Measurements from ENCODE around the gene EIF3F. TPM values are rescaled to one million over a fixed set of nuclear protein-coding genes. Genes with fewer than 3 reads are reported as not detected.

The EIF3F gene
- total and polyA plus RNA-seq, 9 of the 15 experiments (the other 6 are each of a cell fraction or from before 2014, with no cell fraction given) = 50.1 to 259 (median 135) TPM

- TF ChIP-seq, protein P1, sequence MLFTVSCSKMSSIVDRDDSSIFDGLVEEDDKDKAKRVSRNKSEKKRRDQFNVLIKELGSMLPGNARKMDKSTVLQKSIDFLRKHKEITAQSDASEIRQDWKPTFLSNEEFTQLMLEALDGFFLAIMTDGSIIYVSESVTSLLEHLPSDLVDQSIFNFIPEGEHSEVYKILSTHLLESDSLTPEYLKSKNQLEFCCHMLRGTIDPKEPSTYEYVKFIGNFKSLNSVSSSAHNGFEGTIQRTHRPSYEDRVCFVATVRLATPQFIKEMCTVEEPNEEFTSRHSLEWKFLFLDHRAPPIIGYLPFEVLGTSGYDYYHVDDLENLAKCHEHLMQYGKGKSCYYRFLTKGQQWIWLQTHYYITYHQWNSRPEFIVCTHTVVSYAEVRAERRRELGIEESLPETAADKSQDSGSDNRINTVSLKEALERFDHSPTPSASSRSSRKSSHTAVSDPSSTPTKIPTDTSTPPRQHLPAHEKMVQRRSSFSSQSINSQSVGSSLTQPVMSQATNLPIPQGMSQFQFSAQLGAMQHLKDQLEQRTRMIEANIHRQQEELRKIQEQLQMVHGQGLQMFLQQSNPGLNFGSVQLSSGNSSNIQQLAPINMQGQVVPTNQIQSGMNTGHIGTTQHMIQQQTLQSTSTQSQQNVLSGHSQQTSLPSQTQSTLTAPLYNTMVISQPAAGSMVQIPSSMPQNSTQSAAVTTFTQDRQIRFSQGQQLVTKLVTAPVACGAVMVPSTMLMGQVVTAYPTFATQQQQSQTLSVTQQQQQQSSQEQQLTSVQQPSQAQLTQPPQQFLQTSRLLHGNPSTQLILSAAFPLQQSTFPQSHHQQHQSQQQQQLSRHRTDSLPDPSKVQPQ (CRISPR knock-in tag; IDR thresholded peaks at IDR 0.05; ENCODE audit: borderline replicate concordance) = no peak
- TF ChIP-seq HCFC1 (IDR thresholded peaks at IDR 0.05; ENCODE audit: low read depth, low read length) (peak; percentile 85), WHSC1 (IDR thresholded peaks at IDR 0.05; ENCODE audit: low read length) (no peak), ZBED1 (IDR thresholded peaks at IDR 0.05) (no peak), RNF219 (CRISPR knock-in tag; IDR thresholded peaks at IDR 0.05) (no peak), HOXB6 (CRISPR knock-in tag; IDR thresholded peaks at IDR 0.05; ENCODE audit: borderline replicate concordance) (no peak), ZFPM2 (CRISPR knock-in tag; IDR thresholded peaks at IDR 0.05) (no peak), POLR2G (IDR thresholded peaks at IDR 0.05; ENCODE audit: low read depth, low read length) (peak; percentile 81), NFATC3 (IDR thresholded peaks at IDR 0.05) (peak; percentile 80; the same call in 1 of the 2 replicates), STAT6 (CRISPR knock-in tag; IDR thresholded peaks at IDR 0.05) (no peak), EZH2 (IDR thresholded peaks at IDR 0.05; ENCODE audit: borderline replicate concordance, low read depth, low read length) (no peak), ZC3H11A (IDR thresholded peaks at IDR 0.05; ENCODE audit: low read depth, low read length) (peak; percentile 89; the same call in 1 of the 2 replicates)
- TF ChIP-seq, protein P2, sequence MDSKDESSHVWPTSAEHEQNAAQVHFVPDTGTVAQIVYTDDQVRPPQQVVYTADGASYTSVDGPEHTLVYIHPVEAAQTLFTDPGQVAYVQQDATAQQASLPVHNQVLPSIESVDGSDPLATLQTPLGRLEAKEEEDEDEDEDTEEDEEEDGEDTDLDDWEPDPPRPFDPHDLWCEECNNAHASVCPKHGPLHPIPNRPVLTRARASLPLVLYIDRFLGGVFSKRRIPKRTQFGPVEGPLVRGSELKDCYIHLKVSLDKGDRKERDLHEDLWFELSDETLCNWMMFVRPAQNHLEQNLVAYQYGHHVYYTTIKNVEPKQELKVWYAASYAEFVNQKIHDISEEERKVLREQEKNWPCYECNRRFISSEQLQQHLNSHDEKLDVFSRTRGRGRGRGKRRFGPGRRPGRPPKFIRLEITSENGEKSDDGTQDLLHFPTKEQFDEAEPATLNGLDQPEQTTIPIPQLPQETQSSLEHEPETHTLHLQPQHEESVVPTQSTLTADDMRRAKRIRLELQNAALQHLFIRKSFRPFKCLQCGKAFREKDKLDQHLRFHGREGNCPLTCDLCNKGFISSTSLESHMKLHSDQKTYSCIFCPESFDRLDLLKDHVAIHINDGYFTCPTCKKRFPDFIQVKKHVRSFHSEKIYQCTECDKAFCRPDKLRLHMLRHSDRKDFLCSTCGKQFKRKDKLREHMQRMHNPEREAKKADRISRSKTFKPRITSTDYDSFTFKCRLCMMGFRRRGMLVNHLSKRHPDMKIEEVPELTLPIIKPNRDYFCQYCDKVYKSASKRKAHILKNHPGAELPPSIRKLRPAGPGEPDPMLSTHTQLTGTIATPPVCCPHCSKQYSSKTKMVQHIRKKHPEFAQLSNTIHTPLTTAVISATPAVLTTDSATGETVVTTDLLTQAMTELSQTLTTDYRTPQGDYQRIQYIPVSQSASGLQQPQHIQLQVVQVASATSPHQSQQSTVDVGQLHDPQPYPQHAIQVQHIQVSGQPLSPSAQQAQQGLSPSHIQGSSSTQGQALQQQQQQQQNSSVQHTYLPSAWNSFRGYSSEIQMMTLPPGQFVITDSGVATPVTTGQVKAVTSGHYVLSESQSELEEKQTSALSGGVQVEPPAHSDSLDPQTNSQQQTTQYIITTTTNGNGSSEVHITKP (IDR thresholded peaks at IDR 0.05; ENCODE audit: partially characterized antibody) = peak; percentile 26
- TF ChIP-seq, protein P3, sequence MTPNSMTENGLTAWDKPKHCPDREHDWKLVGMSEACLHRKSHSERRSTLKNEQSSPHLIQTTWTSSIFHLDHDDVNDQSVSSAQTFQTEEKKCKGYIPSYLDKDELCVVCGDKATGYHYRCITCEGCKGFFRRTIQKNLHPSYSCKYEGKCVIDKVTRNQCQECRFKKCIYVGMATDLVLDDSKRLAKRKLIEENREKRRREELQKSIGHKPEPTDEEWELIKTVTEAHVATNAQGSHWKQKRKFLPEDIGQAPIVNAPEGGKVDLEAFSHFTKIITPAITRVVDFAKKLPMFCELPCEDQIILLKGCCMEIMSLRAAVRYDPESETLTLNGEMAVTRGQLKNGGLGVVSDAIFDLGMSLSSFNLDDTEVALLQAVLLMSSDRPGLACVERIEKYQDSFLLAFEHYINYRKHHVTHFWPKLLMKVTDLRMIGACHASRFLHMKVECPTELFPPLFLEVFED (CRISPR knock-in tag; conservative IDR thresholded peaks at IDR 0.05) = no peak
Measured at GRCh38 chr11:7986768-7987559, at the start of gene EIF3F (continued).

All from K562 (cell line).